ENCODE measurements around the gene TMEM91. TPM values are rescaled to one million over a fixed set of nuclear protein-coding genes. Genes with fewer than 3 reads are reported as not detected.
A peak's percentile ranks its signal among the peaks of the same experiment; 100 is the strongest.

The TMEM91 gene
- total and polyA plus RNA-seq, 9 of the 15 experiments (the other 6 are each of a cell fraction or from before 2014, with no cell fraction given): 1.2 to 5.2 (median 2.7) TPM

DNA sequence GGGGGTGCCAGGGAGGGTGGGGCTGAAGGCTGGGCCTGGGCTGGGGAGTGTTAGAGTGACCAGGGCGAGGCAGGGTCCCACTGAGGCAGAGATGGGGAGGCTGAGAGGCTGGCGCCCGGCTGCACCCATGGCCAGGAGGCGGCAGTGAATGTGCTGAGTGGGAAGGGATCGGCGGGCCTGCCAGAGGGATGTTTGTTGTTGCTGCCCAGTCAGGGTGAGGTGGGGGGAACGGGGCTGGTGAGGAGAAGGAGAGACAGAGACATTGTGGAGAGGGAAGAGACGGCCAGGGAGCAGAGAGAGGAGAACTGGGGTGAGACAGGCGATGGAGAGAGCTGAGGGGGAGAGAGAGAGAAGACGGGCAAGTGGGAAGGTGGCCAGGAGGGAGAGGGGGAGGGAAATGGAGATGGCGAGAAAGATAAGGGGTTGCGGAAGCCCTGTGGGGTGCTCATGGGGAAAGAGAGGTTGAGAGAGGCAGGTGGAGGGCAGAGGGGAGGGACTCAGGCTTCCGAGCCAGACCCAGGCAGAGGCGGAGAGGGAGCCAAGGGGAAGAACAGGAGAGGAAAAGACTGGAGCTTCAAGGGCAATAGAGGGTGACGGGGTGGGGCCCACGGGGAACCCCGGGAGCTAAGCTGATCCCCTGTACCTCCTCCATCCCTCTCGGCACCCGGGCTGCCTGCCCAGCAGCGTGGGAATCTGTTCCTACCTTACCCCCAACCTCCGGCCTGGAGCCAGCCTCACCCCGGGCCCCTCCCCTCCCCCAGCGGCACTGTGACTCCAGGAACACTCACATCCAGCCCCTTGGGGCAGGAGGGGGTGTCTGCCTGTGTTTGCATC, 51.5 kb downstream of the TMEM91 start (continued):
- TF ChIP-seq ZNF780A (CRISPR knock-in tag; IDR thresholded peaks at IDR 0.05): no peak
- peak in 1 of 2 experiments; percentile 30; a peak in 1 of 4 replicates for TF ChIP-seq KDM1A (IDR thresholded peaks at IDR 0.05)
- TF ChIP-seq, protein P1, sequence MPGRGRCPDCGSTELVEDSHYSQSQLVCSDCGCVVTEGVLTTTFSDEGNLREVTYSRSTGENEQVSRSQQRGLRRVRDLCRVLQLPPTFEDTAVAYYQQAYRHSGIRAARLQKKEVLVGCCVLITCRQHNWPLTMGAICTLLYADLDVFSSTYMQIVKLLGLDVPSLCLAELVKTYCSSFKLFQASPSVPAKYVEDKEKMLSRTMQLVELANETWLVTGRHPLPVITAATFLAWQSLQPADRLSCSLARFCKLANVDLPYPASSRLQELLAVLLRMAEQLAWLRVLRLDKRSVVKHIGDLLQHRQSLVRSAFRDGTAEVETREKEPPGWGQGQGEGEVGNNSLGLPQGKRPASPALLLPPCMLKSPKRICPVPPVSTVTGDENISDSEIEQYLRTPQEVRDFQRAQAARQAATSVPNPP (IDR thresholded peaks at IDR 0.05; ENCODE audit: borderline replicate concordance, insufficient read depth, insufficient read length): no peak
- TF ChIP-seq NCOA4 (IDR thresholded peaks at IDR 0.05; ENCODE audit: partially characterized antibody): no peak
- no peak for TF ChIP-seq ETS1 (conservative IDR thresholded peaks at IDR 0.05; ENCODE audit: control insufficient read depth, low read depth, low read length)
- no peak for TF ChIP-seq TCF7L2 (IDR thresholded peaks at IDR 0.05; ENCODE audit: low read depth, low read length)
- TF ChIP-seq E2F4 (CRISPR knock-in tag; IDR thresholded peaks at IDR 0.05; ENCODE audit: low read depth): no peak
- TF ChIP-seq HDAC2 (IDR thresholded peaks at IDR 0.05): peak; percentile 69; the same call in 1 of the 2 replicates
- TF ChIP-seq CBFA2T2 (conservative IDR thresholded peaks at IDR 0.05): no peak
- TF ChIP-seq, protein P2, sequence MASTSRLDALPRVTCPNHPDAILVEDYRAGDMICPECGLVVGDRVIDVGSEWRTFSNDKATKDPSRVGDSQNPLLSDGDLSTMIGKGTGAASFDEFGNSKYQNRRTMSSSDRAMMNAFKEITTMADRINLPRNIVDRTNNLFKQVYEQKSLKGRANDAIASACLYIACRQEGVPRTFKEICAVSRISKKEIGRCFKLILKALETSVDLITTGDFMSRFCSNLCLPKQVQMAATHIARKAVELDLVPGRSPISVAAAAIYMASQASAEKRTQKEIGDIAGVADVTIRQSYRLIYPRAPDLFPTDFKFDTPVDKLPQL (IDR thresholded peaks at IDR 0.05; ENCODE audit: extremely low read depth, insufficient read length): no peak
- TF ChIP-seq EP400 (IDR thresholded peaks at IDR 0.05): peak; percentile 58; the same call in 1 of the 2 replicates
- no peak for TF ChIP-seq YBX1 (IDR thresholded peaks at IDR 0.05)
- peak; percentile 53; the same call in 1 of the 2 replicates for TF ChIP-seq MTA3 (IDR thresholded peaks at IDR 0.05; ENCODE audit: borderline replicate concordance)
- TF ChIP-seq, protein P3, sequence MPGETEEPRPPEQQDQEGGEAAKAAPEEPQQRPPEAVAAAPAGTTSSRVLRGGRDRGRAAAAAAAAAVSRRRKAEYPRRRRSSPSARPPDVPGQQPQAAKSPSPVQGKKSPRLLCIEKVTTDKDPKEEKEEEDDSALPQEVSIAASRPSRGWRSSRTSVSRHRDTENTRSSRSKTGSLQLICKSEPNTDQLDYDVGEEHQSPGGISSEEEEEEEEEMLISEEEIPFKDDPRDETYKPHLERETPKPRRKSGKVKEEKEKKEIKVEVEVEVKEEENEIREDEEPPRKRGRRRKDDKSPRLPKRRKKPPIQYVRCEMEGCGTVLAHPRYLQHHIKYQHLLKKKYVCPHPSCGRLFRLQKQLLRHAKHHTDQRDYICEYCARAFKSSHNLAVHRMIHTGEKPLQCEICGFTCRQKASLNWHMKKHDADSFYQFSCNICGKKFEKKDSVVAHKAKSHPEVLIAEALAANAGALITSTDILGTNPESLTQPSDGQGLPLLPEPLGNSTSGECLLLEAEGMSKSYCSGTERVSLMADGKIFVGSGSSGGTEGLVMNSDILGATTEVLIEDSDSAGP (CRISPR knock-in tag; IDR thresholded peaks at IDR 0.05): no peak
- no peak for TF ChIP-seq ZHX1 (conservative IDR thresholded peaks at IDR 0.05; ENCODE audit: low read length)
- no peak for TF ChIP-seq MCM7 (IDR thresholded peaks at IDR 0.05)
- TF ChIP-seq SMARCA5 (IDR thresholded peaks at IDR 0.05): peak; percentile 74; the same call in 1 of the 2 replicates
- no peak for TF ChIP-seq TAF15 (IDR thresholded peaks at IDR 0.05; ENCODE audit: low read depth, low read length)
- no peak for TF ChIP-seq SMAD3 (CRISPR knock-in tag; conservative IDR thresholded peaks at IDR 0.05)
- TF ChIP-seq ZNF224 (CRISPR knock-in tag; IDR thresholded peaks at IDR 0.05): no peak

Measured in K562 (cell line).